OCI-LY7 (cell line): ENCODE data around the gene DYNC2H1. TPM values are rescaled to one million over a fixed set of nuclear protein-coding genes. Genes with fewer than 3 reads are reported as not detected.
"Not testable (repeated sequence)": the region's sequence is repeated elsewhere in the genome, so short reads cannot be mapped to it uniquely, and the experiment has no call there.

Experiments used
- BruUV-seq: library from RNA; stranded (reverse); fragments of 400-500 nt; replicated peaks from 2 replicates; lab custom pipeline; 2021; lab: Mats Ljungman, UMichigan
- CTCF ChIA-PET: fragments of 300-600 bp; sonication (Branson Sonifier 250); formaldehyde crosslinking; loops from one replicate; lab custom pipeline; 2022; ENCODE audit warnings: antibody characterized with exemption; ENCODE audit not compliant: unreplicated experiment; lab: Charles Lee
- POLR2A ChIA-PET: fragments of 300-600 bp; sonication (Branson Sonifier 250); formaldehyde crosslinking; loops from one replicate; lab custom pipeline; 2022; ENCODE audit warnings: antibody characterized with exemption; lab: Charles Lee
- DNase-seq: peaks from one replicate; pipeline ENCODE4 v3.0.0-alpha.2; 2015; ENCODE audit warnings: low spot score
- H2AFZ ChIP-seq: fragments of 200-600 bp; sonication (generic), shearing (Covaris generic); 2 replicates; pipeline ENCODE4 v1.6.1; 2014; ENCODE audit warnings: mild to moderate bottlenecking, antibody characterized with exemption, low read length, moderate library complexity
- H3K27ac ChIP-seq: fragments of 200-600 bp; sonication (generic); 2 replicates; pipeline ENCODE4 v1.5.1; 2014; ENCODE audit warnings: mixed run types, low read depth, mild to moderate bottlenecking, moderate library complexity, low read length, inconsistent platforms; ENCODE audit not compliant: poor library complexity, severe bottlenecking
- H3K36me3 ChIP-seq: fragments of 200-600 bp; sonication (generic); 2 replicates; pipeline ENCODE4 v1.6.1; 2014; ENCODE audit warnings: mild to moderate bottlenecking, antibody characterized with exemption, low read length, moderate library complexity, mixed read lengths; ENCODE audit not compliant: insufficient read depth
- H3K4me1 ChIP-seq: fragments of 200-600 bp; sonication (generic); 2 replicates; pipeline ENCODE4 v1.5.1; 2014; ENCODE audit warnings: mild to moderate bottlenecking, low read length; ENCODE audit not compliant: insufficient read depth, poor library complexity, severe bottlenecking
- H3K4me2 ChIP-seq: fragments of 200-600 bp; sonication (generic); 2 replicates; pipeline ENCODE4 v1.6.1; 2014; ENCODE audit warnings: mild to moderate bottlenecking, low read length
- H3K4me3 ChIP-seq: fragments of 200-600 bp; sonication (generic); 2 replicates; pipeline ENCODE4 v1.5.1; 2014; ENCODE audit warnings: mild to moderate bottlenecking, low read depth, low read length; ENCODE audit not compliant: poor library complexity, severe bottlenecking
- H3K79me2 ChIP-seq: fragments of 200-600 bp; sonication (generic); 2 replicates; pipeline ENCODE4 v1.6.1; 2016; ENCODE audit warnings: low read depth, mild to moderate bottlenecking, low read length, moderate library complexity, mixed read lengths; ENCODE audit not compliant: insufficient read depth
- H3K9me2 ChIP-seq: fragments of 200-600 bp; sonication (generic); 2 replicates; pipeline ENCODE4 v1.6.1; 2016; ENCODE audit warnings: mild to moderate bottlenecking, low read length, mixed read lengths; ENCODE audit not compliant: insufficient read depth
- H3K9me3 ChIP-seq: fragments of 200-600 bp; sonication (generic); 2 replicates; pipeline ENCODE4 v1.6.1; 2014; ENCODE audit warnings: mild to moderate bottlenecking, mixed run types, low read length, mixed read lengths
- H4K20me1 ChIP-seq: fragments of 200-600 bp; sonication (generic); 2 replicates; pipeline ENCODE4 v1.6.1; 2014; ENCODE audit warnings: mild to moderate bottlenecking, antibody characterized with exemption, low read length, moderate library complexity, mixed read lengths; ENCODE audit not compliant: insufficient read depth
- CTCF ChIP-seq: fragments of 200-600 bp; sonication (generic); conservative IDR thresholded peaks from 2 replicates; pipeline ENCODE4 v1.5.1; 2014; ENCODE audit warnings: mild to moderate bottlenecking, antibody characterized with exemption, low read length, moderate library complexity, mixed read lengths
- EZH2phosphoT487 ChIP-seq: fragments of 200-600 bp; sonication (generic); IDR thresholded peaks from 2 replicates; pipeline ENCODE4 v1.6.1; 2018; ENCODE audit warnings: low read depth, borderline replicate concordance, mild to moderate bottlenecking, mixed run types, antibody characterized with exemption, low read length, moderate library complexity, mixed read lengths
- intact Hi-C: fragments of 100-400 bp; cut with micrococcal nuclease; formaldehyde crosslinking; loops from one replicate; pipeline ENCODE4 v1.10.0; 2022; ENCODE audit not compliant: unreplicated experiment
- total RNA-seq, 2 experiments: library from RNA; depleted of rRNA in 1 of 2; stranded (reverse); fragments of >200 nt in 1 of 2; shearing (Covaris generic) in 1 of 2; gene quantifications; 2 replicates each; pipeline ENCODE4 v1.2.3, GENCODE V29; 2014 to 2022

The DYNC2H1 gene
- total RNA-seq, 2 experiments from 2014 or later, result 0.44 to 1.1 TPM

- no peaks in the 10 kb centered on the region for H3K9me3 ChIP-seq
- no peak overlapping the region for H3K27ac ChIP-seq
- no peak overlapping the region for H2AFZ ChIP-seq
- no peaks in the 10 kb centered on the region for H3K36me3 ChIP-seq
- no peaks in the 10 kb centered on the region for H3K79me2 ChIP-seq
- ChIA-PET CTCF (no interaction called here), POLR2A (interaction anchor here (0.7 to 0.8 kb wide), 2 partner anchors 24 to 35 kb away, joined by 3 to 7 read pairs; no protein-coding TSS in a partner anchor)
- no peaks in the 10 kb centered on the region for H4K20me1 ChIP-seq
- H3K4me1 ChIP-seq, result no peaks in the 10 kb centered on the region
- no peak overlapping the region for H3K4me3 ChIP-seq
- H3K4me2 ChIP-seq, result no peak overlapping the region
- intact Hi-C loops, result no loop called here
- no peak for TF ChIP-seq CTCF
- TF ChIP-seq EZH2phosphoT487, result no peak
- BruUV-seq, result no TSS peak
- no peak for DNase-seq
- H3K9me2 ChIP-seq, result no peaks in the 10 kb centered on the region
Measured at GRCh38 chr11:103125462-103125861, 16.2 kb downstream of the DYNC2H1 start.

GRCh38 chr11:103141986-103142385 is 32.8 kb downstream of the DYNC2H1 start:
- CTCF ChIA-PET, BruUV-seq, intact Hi-C loops, H3K27ac ChIP-seq, H3K9me3 ChIP-seq, H3K36me3 ChIP-seq, H2AFZ ChIP-seq, H4K20me1 ChIP-seq, H3K4me3 ChIP-seq, H3K9me2 ChIP-seq, POLR2A ChIA-PET, H3K79me2 ChIP-seq, H3K4me2 ChIP-seq, DNase-seq, H3K4me1 ChIP-seq: not testable (repeated sequence)

- ChIA-PET POLR2A (interaction anchor here (1.0 to 1.5 kb wide), 2 partner anchors 23 to 24 kb away, joined by 3 read pairs; no protein-coding TSS in a partner anchor), CTCF (no interaction called here)
- TF ChIP-seq CTCF, result no peak
- TF ChIP-seq EZH2phosphoT487, result no peak
- no peaks in the 10 kb centered on the region for H4K20me1 ChIP-seq
- H2AFZ ChIP-seq, result no peak overlapping the region
- no peaks in the 10 kb centered on the region for H3K4me1 ChIP-seq
- no peak overlapping the region for H3K4me2 ChIP-seq
- H3K79me2 ChIP-seq, result no peaks in the 10 kb centered on the region
- no peak for DNase-seq
- H3K9me2 ChIP-seq, result no peaks in the 10 kb centered on the region
- no peak overlapping the region for H3K27ac ChIP-seq
- no peak overlapping the region for H3K4me3 ChIP-seq
- no peaks in the 10 kb centered on the region for H3K36me3 ChIP-seq
- intact Hi-C loops, result no loop called here
- BruUV-seq, result no TSS peak
- no peaks in the 10 kb centered on the region for H3K9me3 ChIP-seq
Measured at GRCh38 chr11:103147627-103148026, 38.4 kb downstream of the DYNC2H1 start.
